Epithelial cell of proximal tubule (primary cell): Measurements from ENCODE around the gene TKT. TPM values are rescaled to one million over a fixed set of nuclear protein-coding genes. Genes with fewer than 3 reads are reported as not detected.
A peak's percentile ranks its signal among the peaks of the same experiment; 100 is the strongest.

Experiments used
- DNase-seq: peaks from one replicate; pipeline ENCODE4 v3.0.0-alpha.2; 2011; ENCODE audit warnings: low read depth
- H3K4me3 ChIP-seq: 2 replicates; pipeline ENCODE4 v1.5.1; 2011; ENCODE audit warnings: low read depth, mild to moderate bottlenecking, low read length
- CTCF ChIP-seq: conservative IDR thresholded peaks from 2 replicates; pipeline ENCODE4 v1.5.1; 2012; ENCODE audit warnings: low read depth, mild to moderate bottlenecking, low read length
- total RNA-seq: library from RNA; depleted of rRNA; stranded (reverse); fragments of >200 nt; gene quantifications from 2 replicates; pipeline ENCODE4 v1.2.3, GENCODE V29; 2015

The TKT gene
- total RNA-seq, 1 donor from 2014 or later = 403 TPM

- no peak overlapping the region for H3K4me3 ChIP-seq
- DNase-seq = no peak
- no peak for TF ChIP-seq CTCF
Measured at GRCh38 chr3:53240989-53241972, 14.5 kb downstream of the TKT start.

GRCh38 chr3:53239800-53240199 lies 16.0 kb downstream of the TKT start:
- no peak for DNase-seq
- no peak for TF ChIP-seq CTCF
- H3K4me3 ChIP-seq = no peak overlapping the region

GRCh38 chr3:53238886-53239285 lies 16.9 kb downstream of the TKT start:
- no peak for TF ChIP-seq CTCF
- H3K4me3 ChIP-seq = no peak overlapping the region
- no peak for DNase-seq

GRCh38 chr3:53238051-53238850 lies 17.6 kb downstream of the TKT start:
- H3K4me3 ChIP-seq = no peak overlapping the region
- TF ChIP-seq CTCF = no peak
- peak; percentile 98 for DNase-seq

GRCh38 chr3:53236112-53236841 lies 19.5 kb downstream of the TKT start:
- no peak for DNase-seq
- no peak overlapping the region for H3K4me3 ChIP-seq
- no peak for TF ChIP-seq CTCF

GRCh38 chr3:53235545-53235944 lies 20.3 kb downstream of the TKT start:
- H3K4me3 ChIP-seq = no peak overlapping the region
- no peak for DNase-seq
- no peak for TF ChIP-seq CTCF
